ENCODE data around the gene CAPN5. TPM values are rescaled to one million over a fixed set of nuclear protein-coding genes. Genes with fewer than 3 reads are reported as not detected.

CAPN5 gene
- total RNA-seq, 1 donor from 2014 or later: 4.7 TPM

DNA sequence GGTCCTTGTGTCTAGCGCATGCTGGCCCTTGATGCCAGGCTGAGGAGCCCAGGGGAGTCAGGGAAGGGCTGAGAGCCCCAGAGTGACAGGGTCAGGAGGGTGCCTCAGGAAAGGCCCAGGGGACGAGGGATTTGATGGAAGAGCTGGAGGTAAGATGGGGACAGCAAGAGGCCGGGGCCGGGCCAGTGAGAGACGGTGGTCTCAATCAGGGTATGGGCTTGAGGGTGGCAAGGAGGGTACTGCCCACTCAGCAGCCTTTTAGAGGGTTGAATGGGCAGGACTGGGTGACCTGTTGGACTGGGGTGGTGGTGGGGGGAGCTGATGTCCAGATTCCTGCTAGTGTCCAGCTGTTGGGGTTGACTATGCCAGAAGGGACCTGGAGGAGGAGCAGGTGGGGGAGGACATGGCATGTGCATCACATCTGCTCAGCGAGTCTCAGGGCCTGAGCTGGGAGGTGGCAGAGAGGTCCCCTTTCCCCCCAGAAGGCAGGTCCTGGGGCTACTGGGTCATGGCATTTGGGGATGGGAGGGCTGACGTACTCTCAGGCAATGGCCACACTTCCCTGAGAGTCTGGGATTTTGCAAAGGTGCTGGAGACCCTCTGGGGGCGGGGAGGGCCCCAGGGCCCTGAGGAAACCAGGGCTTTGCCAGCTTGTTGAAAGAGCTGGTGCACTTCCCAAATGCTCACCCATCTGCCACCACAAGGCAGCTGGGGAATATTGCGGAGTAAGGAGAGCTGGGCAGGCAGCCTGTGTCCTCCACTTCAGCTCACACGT is 79.7 kb downstream of the CAPN5 start:
- peak; percentile 58 for DNase-seq (ENCODE audit: low read depth)

DNA sequence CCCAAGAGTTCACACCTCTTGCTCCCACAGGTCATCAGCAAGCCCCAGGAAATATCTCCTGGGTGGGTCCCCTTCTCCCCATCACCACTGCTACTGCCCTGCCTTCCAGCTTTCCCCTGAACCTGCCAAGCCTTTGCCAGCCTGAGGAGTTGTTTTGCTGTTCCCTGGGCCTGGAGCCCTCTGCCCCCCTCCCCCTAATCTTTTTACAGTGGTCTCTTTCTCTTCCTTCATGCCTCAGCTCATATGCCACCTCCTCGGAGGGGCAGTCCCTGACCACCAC is 80.2 kb downstream of the CAPN5 start:
- no peak for DNase-seq (ENCODE audit: low read depth)

DNA sequence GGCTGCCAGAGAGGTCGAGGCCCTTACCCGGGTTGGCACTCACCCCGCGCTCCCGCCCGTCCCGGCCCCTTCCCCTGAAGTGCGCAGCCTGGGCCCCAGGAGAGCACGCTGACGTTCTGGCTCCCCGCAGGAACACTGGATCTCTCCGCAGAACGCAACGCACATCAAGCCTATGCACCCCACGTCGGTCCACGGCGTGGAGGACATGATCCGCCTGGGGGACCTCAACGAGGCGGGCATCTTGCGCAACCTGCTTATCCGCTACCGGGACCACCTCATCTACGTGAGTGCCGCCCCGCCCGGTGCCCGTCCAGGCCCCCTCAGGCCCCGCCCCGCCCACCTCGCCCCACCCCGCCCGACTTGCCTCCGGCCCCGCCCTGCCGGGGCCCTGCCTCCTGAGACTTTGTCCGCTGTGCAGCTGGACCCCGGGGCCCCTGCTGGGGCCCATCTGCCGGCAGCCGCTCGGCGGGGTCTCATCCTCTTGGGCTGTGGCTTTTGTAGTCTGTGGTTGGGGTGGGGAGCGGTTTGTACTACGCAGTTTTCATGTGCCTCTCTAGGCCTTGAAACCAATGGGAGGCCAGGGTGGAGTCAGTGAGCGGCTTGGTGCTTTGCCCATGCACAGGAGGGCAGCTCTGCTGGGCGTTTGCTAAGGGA is 81.0 kb downstream of the CAPN5 start:
- no peak for DNase-seq (ENCODE audit: low read depth)

- no peak for DNase-seq (ENCODE audit: low read depth)
Measured at GRCh38 chr11:77148963-77149715, 82.4 kb downstream of the CAPN5 start.

DNA sequence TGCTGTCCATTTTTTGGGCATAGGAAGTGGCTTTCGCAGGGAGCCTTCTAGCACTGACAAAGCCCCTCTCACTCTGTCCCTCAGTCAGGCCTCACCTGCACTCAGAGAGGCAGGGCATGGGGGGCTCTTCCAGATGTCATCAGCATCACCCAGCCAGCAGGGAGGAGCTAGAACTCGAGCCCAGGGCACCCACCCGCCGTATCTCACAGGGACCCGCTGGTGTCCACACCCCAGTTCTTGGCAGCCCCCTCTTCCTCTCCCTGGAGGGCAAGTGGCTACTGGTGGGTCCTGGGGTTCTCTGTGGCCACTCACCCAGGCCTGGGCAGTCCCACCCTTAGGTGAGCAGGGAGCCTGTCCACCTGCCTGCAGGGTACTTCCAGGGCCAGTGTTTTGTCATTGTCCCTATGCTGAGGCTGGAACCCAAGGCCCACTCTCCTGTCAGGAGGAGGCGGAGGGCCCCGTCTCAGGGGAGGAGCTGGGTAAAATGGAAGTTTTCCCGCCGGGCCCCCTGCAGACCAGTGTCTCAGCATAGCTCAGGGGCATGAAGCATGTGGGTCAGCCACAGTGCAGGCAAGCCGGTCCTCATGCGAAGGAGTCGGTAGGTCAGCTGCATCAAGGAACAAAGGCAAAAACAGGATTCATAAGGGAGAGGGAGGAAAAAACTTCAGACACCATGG is 83.1 kb downstream of the CAPN5 start:
- DNase-seq (ENCODE audit: low read depth): no peak

DNA sequence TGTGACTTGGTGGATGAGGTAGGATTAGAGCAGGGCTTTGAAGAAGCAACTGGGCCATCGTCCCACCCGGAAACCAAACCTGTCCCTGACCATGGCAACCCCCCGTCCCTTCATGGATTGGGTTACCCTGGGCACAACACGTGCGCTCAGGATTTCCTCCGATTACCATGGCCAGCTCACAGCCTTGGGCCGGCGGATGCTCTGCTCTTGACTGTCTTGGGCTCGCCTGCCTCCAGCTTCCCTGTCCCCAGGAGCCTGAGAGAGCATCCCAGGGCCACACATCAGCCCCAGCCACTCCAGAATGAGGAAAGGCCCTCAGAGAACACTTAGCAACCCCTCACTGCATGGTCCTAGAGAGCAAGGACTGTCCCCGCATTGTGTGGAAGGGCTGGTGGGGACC is 84.1 kb downstream of the CAPN5 start:
- no peak for DNase-seq (ENCODE audit: low read depth)

DNA sequence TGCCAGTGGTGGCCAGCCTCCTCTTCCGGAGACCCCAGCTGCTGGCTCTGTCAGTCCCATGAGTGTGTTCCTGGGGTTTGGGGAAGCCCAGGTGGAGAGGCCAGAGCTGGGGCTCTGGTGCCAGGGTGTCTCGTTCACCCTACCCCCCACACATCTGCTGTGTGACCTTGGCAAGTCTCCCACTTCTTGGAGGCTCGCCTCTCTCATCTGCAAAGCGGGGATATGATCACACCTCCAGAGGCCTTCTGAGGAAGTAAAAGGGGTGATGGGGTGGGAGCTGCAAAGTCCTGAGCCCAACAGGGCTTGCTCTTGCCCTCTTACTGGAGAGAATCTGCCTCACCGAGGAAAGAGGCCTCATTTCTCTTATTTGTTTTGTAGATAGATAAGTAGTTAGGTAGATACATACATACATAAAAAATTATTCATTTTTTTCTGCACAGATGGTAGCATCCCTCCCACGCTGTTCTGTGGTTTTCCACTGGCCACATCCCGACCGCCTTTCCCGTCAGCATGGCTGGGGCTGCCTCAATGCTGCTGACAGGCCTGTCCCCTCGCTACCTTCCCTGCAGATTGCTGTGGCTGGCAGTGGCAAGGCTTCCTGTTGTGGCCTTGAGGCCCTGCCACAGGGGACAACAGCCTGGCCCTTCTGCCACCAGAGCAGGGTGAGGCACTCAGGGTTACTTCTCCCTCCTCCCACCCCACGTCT is 85.2 kb downstream of the CAPN5 start:
- DNase-seq (ENCODE audit: low read depth): peak; percentile 70

DNA sequence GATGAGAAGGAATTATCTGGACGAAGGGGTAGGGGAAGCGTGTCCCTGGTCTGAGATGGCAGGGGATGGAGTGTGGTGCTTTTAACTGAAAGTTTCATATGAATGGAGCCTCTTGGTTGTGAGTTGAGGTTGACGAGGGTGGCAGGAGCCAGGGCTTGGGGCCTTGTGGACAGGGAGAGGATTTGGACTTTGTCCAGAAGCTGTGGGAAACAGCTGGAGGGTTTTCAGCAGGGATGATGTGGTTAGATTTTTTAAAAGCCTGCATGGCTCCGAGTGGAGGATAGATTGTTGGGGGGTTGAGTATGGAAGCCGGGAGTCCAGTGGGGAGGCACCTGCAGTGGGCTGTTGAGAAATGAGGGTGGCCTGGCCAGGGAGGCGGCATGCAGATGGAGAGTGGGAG is 86.1 kb downstream of the CAPN5 start:
- peak; percentile 89 for DNase-seq (ENCODE audit: low read depth)

GRCh38 chr11:77153276-77154185 is 86.8 kb downstream of the CAPN5 start:
- no peak for DNase-seq (ENCODE audit: low read depth)

- DNase-seq (ENCODE audit: low read depth): peak; percentile 89
Measured at GRCh38 chr11:77154381-77155081, 87.8 kb downstream of the CAPN5 start.

- peak; percentile 43 for DNase-seq (ENCODE audit: low read depth)
Measured at GRCh38 chr11:77155082-77155475, 88.3 kb downstream of the CAPN5 start.

DNA sequence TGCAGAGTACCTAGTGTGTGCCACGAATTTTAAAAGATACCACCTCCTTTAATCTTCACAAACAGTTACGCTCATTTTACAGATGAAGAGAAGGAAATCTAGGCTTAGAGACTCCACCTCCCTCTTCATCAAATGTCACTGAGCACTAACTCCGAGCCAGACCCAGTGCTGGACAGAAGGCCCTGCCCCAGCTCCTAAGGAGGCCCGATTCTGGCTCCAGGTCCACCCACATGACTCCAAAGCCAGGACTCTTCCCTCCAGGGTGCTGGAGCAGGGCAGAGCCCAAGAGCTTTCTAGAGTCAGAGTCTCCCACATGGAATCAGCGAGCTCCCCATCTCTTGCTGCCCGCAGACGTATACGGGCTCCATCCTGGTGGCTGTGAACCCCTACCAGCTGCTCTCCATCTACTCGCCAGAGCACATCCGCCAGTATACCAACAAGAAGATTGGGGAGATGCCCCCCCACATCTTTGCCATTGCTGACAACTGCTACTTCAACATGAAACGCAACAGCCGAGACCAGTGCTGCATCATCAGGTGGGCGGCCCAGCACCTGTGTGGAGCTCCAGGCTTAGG is 88.9 kb downstream of the CAPN5 start:
- no peak for DNase-seq (ENCODE audit: low read depth)

DNA sequence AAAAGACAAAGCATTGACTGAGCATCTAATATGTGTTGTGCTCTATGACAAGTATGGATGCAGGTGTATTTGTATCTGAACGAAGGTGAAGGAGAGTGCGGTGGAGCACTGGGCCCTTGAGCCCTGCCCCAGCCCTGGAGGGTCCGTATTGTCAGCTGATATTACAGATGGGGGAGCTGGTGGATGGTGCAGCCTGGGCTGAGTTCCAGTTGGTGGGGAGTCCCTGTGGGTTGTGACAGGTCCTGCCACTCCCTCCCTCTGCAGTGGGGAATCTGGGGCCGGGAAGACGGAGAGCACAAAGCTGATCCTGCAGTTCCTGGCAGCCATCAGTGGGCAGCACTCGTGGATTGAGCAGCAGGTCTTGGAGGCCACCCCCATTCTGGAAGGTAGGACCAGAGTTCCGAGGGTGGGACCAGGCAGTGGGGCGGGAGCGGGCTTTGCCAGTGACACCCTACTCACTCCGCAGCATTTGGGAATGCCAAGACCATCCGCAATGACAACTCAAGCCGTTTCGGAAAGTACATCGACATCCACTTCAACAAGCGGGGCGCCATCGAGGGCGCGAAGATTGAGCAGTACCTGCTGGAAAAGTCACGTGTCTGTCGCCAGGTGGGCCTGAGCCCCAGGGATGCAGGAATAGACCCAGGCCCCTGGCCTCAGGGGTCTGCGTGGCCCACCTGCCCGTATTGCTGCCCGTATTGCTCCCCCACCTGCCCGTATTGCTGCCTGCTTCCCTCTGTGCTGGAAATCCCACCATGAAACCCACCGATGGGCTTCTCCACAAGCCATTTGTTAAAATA is 89.8 kb downstream of the CAPN5 start:
- DNase-seq (ENCODE audit: low read depth): no peak

- no peak for DNase-seq (ENCODE audit: low read depth)
Measured at GRCh38 chr11:77158041-77158695, 91.4 kb downstream of the CAPN5 start.

GRCh38 chr11:77159219-77159936 is 92.6 kb downstream of the CAPN5 start:
- no peak for DNase-seq (ENCODE audit: low read depth)

- DNase-seq (ENCODE audit: low read depth): no peak
Measured at GRCh38 chr11:77159937-77160495, 93.2 kb downstream of the CAPN5 start.

- DNase-seq (ENCODE audit: low read depth): no peak
Measured at GRCh38 chr11:77163271-77163670, 96.5 kb downstream of the CAPN5 start.

Measured in myocyte (in vitro differentiated cells).